Measurements from ENCODE around the gene MORF4L1. TPM values are rescaled to one million over a fixed set of nuclear protein-coding genes. Genes with fewer than 3 reads are reported as not detected.

MORF4L1 gene
- total RNA-seq, 1 donor = 103 TPM

DNA sequence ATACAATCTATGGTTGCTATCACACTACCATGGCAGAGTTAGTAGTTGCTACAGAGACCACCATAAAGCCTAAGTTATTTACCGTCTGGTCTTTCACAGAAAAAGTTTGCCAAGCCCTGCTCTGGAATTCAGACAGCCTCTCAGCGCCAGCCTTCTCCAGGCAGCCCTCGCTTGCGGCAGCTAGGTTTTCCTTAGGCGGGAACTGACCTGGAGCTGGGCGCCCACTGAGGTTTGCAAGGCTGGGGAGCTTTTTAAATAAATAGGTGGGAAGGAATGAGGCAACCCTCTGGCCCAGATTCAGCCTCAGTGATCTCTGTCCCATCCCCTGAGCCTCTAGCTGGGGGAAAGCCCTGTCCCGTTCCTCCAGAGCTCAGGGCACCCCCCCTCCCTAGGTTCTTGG, 71.0 kb downstream of the MORF4L1 start:
- no peak for DNase-seq (ENCODE audit: low read depth in 2 of 3, low spot score in 2 of 3)

DNA sequence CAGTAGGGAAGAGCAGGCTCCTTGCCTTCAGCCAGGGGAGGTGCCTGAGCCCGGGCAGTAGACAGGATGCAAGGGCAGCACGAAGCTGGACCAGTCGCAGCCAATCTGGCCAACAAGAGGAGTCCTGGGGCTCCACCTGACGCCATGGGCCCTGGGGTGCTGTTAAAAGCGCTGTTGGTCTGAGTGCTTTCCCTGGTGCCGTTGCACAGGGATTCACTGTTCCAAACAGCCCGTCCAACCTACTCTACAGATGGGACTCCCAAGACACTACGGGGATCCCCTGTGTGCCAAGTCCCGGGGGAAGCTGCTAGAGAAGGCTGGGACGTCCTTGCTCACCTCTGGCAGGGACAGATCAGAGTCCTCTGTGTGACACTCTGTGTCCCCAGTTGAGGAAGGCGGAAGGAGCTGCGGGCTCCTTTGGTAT, 71.5 kb downstream of the MORF4L1 start:
- no peak for DNase-seq (ENCODE audit: low read depth in 2 of 3, low spot score in 2 of 3)

- peak; percentile 53 to 65 (median 63) for DNase-seq (ENCODE audit: low read depth in 2 of 3, low spot score in 2 of 3)
These were observed 72.1 kb downstream of the MORF4L1 start, which contains the start of gene CTSH for GRCh38 chr15:78944669-78945407. TSS of gene CTSH (minus strand) at chr15:78945046. CDS start at chr15:78944981, 65 bp downstream.

DNA sequence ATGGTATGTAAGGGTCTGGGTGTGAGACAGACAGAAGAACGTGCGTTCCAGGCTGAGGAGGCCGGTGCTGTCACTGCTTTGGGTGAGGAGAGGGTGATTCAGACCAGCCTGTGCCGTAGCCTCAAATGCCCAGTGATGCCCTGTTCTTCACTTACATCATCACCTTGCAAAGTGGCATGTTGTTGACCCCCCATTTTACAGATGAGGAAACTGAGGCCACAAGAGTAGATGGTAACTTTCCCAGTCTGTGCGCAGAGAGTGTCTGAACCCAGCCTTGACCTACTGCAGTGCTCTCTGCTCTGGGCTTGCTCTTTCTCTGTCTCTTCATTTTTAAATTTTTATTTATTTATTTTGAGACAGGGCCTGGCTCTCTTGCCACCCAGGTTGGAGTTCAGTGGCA, 73.8 kb downstream of the MORF4L1 start:
- DNase-seq (ENCODE audit: low read depth in 2 of 3, low spot score in 2 of 3) = no peak

DNA sequence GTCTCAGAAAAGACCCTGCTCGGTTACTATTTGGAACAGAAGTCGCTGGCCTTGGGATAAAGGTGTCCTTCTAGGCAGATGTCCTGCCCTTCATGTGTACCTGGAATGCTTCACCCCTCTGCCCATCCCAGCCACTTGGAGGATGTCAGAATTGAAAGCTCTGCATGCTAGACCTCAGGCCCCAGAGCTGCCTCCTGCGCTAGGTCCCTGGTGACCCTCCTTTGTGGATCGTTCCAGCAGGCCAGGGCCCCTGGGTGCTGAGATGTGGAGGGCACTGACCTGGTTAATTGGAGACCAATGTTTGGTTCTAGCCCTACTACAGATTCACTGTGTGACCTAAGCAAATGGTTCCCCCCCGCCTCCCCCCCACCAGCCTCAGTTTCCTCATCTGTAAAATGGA, 74.8 kb downstream of the MORF4L1 start:
- no peak for DNase-seq (ENCODE audit: low read depth in 2 of 3, low spot score in 2 of 3)

Small RNAs within 50 kb of the gene (small RNA-seq; reads per million reads assigned to genes)
- not detected for gene RNU6-415P

Other genes starting within 250 kb of the MORF4L1 start
- gene CHRNB4, start 231.7 kb upstream of the MORF4L1 start, total RNA-seq = 0.27 TPM
- 0.27 TPM for gene ADAMTS7, start 61.4 kb upstream of the MORF4L1 start, total RNA-seq
- gene CTSH, start 72.2 kb downstream of the MORF4L1 start, total RNA-seq = 2.4 TPM
- gene RASGRF1, start 217.9 kb downstream of the MORF4L1 start, total RNA-seq = not detected

Data from hematopoietic multipotent progenitor cell (in vitro differentiated cells).